Choroid plexus epithelial cell (primary cell): Measurements from ENCODE around the gene MAPKAP1.

Experiments used
- DNase-seq: peaks from one replicate; pipeline ENCODE4 v3.0.0-alpha.2; 2010; ENCODE audit warnings: low read depth
- H3K4me3 ChIP-seq: 2 replicates; pipeline ENCODE4 v1.5.1; 2011; ENCODE audit warnings: low read depth, mild to moderate bottlenecking, control low read depth, low read length, moderate library complexity
- TF ChIP-seq, protein P1 (sequence below): conservative IDR thresholded peaks from 2 replicates; pipeline ENCODE4 v1.5.1; 2011; ENCODE audit warnings: low read depth, mild to moderate bottlenecking, control low read depth, inconsistent platforms, low read length, moderate library complexity

MAPKAP1 gene

DNA sequence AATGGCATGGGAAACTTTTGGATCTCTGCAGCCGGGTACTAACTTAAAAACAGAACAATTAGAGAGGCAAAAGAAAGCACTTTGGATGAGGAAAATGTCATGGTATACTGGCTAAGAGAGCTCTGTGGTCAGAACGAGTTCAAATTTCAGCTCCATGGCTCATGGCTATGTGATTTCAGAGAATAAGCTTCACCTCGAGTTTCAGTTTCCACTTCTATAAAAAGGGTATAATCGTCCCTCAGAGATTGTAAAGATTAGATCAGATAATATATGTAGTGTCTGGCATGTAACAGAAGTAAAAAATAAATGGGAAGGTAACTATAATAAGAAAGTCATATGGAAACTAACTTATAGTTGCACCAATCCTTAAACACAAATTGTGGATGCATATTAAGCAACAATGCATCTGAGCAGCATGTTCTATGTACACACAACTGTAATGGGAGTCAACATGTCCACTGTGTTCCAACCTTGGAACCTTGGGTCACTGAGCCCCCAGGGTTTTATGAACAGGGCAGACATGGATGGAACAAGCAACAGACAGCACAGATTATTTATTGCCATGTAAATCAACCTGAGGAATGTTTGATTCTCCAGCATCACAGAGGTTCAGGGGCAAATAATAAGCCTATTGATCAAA is 145.4 kb downstream of the MAPKAP1 start:
- TF ChIP-seq, protein P1, sequence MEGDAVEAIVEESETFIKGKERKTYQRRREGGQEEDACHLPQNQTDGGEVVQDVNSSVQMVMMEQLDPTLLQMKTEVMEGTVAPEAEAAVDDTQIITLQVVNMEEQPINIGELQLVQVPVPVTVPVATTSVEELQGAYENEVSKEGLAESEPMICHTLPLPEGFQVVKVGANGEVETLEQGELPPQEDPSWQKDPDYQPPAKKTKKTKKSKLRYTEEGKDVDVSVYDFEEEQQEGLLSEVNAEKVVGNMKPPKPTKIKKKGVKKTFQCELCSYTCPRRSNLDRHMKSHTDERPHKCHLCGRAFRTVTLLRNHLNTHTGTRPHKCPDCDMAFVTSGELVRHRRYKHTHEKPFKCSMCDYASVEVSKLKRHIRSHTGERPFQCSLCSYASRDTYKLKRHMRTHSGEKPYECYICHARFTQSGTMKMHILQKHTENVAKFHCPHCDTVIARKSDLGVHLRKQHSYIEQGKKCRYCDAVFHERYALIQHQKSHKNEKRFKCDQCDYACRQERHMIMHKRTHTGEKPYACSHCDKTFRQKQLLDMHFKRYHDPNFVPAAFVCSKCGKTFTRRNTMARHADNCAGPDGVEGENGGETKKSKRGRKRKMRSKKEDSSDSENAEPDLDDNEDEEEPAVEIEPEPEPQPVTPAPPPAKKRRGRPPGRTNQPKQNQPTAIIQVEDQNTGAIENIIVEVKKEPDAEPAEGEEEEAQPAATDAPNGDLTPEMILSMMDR = no peak
- no peak overlapping the region for H3K4me3 ChIP-seq
- no peak for DNase-seq

DNA sequence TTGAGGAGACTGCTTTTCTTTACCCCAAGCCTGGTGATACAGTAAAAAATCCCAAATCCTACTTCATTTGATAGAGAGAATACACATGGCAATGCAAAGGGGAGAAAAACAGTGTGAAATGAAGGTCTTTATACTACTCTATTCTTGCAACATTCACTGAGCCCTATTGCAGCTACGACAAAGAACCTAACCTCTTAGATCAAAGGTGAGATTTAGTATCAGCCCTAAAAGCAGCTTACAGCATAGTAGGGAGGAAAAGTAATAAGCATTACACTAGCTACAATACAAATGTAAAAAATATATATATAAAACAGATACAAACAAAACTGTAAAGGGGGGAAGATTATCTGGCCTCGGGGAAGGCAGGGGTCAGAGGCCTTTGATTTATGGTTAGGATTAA is 147.1 kb downstream of the MAPKAP1 start:
- DNase-seq = no peak
- TF ChIP-seq, protein P1 = no peak
- no peak overlapping the region for H3K4me3 ChIP-seq

DNA sequence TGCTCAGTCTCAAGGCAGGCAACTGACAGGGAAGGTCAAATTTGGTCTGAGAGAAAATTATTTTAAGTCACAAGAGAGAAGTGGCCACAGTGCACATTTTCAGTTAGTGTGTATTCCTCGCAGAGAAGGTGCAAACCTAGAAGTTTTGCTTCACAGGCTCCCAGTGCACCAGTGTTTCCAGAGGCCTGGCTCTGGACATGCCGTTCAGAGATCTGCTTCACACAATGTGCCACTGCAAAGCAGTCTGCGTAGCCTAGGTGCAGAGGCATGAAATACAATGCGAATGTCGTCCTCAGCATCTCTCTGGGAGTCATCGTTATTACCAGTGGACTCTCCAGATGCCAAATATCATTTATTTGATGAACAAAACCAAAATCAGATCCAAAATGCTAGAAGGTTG is 147.8 kb downstream of the MAPKAP1 start:
- no peak overlapping the region for H3K4me3 ChIP-seq
- no peak for DNase-seq
- TF ChIP-seq, protein P1 = no peak

DNA sequence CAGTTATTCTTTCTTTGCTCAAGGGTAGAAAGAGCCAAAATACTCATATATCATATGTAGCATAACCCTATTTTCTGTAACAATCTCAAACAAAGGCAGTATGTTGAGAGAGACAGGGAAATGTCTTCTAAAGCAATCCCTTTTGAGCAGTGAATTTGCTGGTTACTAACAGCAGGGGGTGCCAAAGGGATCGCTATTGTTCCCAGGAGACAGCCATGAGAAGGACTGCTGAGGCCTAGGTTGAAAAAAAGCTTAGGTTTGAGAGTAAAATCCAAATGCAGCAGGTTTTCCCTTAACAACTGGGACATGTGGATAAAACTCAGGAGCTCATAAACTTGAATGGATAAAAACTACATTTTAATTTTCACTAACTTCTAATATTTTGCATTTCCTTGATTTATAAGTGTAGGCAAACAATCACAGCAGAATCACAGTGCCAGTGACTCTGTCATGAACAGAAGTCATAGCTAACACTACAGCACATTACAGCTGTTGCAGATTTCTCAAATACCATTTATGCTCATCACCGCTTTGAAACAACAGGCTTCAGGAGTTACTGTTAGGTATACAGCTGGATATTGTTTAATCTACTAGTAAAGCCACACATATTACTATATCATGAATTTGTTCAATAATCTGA is 148.4 kb downstream of the MAPKAP1 start:
- TF ChIP-seq, protein P1 = peak; percentile 88
- peak; percentile 90 for DNase-seq
- no peak overlapping the region for H3K4me3 ChIP-seq

DNA sequence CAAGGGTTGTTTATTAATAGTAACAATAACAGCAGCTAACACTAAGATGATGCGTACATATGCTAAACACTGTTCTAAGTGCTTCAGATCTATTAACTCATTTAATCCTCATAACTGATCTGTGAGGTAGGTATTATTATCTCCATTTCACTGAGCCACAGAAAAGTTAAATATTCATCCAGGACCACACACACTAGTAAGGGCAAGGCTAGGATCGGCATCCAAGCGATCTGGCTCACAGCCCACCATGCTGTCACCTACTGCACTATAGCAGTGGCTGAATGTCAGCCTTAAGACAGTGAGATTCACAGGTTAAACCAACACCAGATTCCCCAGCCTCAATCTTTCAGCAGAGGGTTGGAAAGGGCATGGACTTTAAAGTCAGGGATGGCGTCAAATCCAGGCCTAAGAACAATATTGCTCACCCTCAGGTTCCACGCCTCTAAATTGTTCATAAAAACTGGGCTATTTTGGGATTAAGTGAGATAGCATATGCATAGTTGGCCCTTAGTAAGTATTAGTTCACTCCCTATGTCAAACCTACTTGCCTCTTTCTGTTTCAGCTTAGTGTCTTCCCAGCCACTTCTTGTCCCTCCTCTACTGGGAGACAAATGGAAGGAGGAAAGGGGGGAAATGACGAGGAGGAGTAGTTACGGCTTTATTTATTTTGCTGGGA is 150.8 kb downstream of the MAPKAP1 start:
- H3K4me3 ChIP-seq = no peak overlapping the region
- TF ChIP-seq, protein P1 = no peak
- no peak for DNase-seq

DNA sequence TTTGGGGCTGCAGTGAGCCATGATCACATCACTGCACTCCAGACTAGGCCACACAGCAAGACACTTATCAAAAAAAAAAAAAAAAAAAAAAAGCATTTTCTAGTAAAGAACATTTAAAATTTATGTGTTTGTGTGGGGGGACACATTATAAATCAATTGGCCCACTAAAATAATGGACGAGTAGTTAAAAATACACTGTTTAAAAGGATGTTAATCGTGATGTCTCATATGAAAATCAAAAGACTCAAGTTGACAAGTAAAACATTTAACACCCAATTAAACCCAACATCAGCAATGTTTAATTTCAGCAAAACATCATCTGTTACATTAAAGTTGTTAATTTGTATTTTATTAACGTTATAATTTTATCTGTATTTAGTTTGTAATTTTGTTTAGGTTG is 152.3 kb downstream of the MAPKAP1 start:
- TF ChIP-seq, protein P1 = no peak
- H3K4me3 ChIP-seq = no peak overlapping the region
- no peak for DNase-seq

DNA sequence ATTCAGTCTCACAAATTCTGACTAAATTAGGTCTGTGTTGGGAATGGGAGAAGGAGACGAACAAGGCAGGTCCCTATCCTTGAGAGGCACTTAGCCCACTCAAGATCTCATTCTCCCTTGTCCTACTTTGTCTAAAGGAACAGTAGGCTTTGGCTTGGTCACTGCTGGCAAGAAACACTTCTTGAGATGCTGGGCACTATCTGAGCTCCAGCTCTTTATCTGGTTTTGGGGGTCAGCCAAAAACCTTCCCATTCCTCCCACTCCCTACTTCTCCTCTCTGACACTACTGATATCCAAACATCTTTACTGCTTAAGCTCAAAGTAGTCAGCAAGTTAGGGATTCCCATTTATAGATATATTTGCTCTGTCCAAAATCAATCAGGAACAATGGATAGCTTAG is 155.2 kb downstream of the MAPKAP1 start:
- no peak overlapping the region for H3K4me3 ChIP-seq
- TF ChIP-seq, protein P1 = no peak
- DNase-seq = no peak
